ENCODE data around the gene SYT17.

- TF ChIP-seq POLR2A (IDR thresholded peaks at IDR 0.05; ENCODE audit: low read depth, low read length) (no peak), CTCF (IDR thresholded peaks at IDR 0.05 in 2 of 3, conservative IDR thresholded peaks at IDR 0.05 in 1 of 3; ENCODE audit: control insufficient read depth in 2 of 3, extremely low read depth in 1 of 3, insufficient read depth in 1 of 3, low read depth in 3 of 3, low read length in 3 of 3) (no peak), GABPA (IDR thresholded peaks at IDR 0.05; ENCODE audit: low read depth) (no peak), RFX5 (IDR thresholded peaks at IDR 0.05; ENCODE audit: low read depth, low read length) (no peak), IKZF1 (conservative IDR thresholded peaks at IDR 0.05) (no peak)
Measured at GRCh38 chr16:19163215-19163614, 4.8 kb upstream of the SYT17 start.

Data from GM12878 (cell line).